IPS-NIHi11 (cell line): ENCODE results near the gene SMIM36.
A peak's percentile ranks its signal among the peaks of the same experiment; 100 is the strongest.
"Not testable (repeated sequence)": the region's sequence is repeated elsewhere in the genome, so short reads cannot be mapped to it uniquely, and the experiment has no call there.

ENCODE experiments used
- DNase-seq: peaks from one replicate; pipeline ENCODE4 v3.0.0; 2012; ENCODE audit warnings: mixed read lengths, low spot score

SMIM36 gene

DNA sequence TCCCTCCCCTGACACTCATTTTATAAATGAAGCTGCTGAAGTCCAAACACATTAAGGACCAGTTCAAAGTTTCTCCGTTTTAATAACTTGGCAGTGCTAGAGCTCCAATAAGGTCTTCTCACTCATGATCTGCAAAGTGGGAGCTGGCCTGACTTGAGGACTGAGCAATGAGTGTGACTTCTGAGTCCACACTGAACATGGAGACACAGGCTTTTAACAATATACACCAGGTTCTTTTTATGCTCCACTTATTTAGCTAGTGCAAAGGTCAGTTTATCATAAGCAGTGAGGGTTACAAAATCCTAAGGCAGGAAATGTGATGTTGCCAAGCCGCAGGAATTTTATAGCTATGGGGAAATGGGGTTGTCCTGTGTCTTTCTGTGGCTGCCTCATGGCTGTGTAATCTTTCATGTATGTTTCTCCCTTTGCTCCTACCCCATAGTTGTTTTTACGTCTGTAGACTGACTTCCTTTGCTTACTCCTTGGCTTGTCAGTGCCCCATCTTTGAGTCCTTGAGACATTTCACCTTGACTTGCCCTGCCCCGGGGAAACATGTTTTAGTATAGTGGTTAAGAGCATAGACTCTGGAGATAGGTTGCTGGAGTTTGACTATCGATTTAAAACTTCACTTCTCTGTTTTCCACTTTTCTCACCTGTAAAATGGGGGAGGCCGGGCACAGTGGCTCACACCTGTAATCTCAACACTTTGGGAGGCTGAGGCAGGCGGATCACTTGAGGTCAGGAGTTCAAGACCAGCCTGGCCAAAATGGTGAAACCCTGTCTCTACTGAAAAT, 77.4 kb downstream of the SMIM36 start:
- DNase-seq = no peak

- DNase-seq = no peak
Observed at GRCh38 chr17:55433029-55433628, 78.1 kb downstream of the SMIM36 start.

GRCh38 chr17:55432358-55433028, 78.8 kb downstream of the SMIM36 start:
- no peak for DNase-seq

DNA sequence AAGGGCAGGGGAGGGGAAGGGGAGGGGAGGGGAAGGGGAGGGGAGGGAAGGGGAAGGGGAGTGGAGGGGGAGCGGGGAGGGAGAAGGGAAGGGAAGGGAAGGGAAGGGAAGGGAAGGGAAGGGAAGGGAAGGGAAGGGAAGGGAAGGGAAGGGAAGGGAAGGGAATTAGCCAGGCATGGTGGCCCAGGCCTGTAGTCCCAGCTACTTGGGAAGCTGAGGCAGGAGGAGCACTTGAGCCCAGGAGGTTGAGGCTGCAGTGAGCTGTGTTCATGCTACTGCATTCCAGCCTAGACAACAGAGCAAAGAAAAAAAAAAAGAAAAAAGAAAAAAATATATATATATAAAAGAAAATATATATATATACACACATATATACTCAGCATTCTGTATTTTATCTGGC, 79.3 kb downstream of the SMIM36 start:
- not testable (repeated sequence) for DNase-seq

DNA sequence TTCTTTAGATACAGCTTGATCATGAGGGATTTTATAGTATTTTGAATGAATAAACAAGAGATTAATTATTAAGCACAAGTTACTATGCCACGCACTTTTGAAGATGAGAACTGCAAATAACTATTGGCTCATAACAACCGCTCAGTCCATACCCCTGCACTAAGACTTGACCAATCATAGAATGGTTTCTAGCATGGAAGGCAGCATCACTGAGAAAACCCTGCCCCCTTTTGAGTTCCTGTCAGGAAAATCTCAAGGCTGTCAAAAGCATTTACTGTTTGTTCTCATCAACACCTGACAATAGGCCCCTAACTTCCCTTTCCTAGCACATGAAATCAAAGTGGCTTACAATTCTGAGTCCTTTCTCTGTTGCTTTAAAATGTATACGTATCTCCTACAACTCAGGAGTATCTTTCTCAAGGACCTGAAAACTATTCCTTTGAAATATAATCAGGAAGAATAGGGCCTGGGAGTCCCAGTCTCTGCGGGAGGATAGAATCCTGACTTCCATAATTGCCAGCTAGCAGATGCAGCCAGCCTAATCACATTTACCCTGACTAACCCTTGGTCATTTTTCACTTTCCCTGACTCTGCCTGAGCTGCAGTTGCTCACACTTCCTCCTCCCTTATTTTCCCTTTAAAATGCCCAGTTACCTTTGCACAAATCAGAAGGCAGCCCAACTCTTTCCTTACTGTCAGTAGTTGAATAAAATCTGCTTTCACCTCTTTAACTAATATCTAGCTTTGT, 80.5 kb downstream of the SMIM36 start:
- no peak for DNase-seq

- no peak for DNase-seq
Observed at GRCh38 chr17:55427587-55427882, 83.7 kb downstream of the SMIM36 start.

- DNase-seq = no peak
Observed at GRCh38 chr17:55426851-55427586, 84.2 kb downstream of the SMIM36 start.

DNA sequence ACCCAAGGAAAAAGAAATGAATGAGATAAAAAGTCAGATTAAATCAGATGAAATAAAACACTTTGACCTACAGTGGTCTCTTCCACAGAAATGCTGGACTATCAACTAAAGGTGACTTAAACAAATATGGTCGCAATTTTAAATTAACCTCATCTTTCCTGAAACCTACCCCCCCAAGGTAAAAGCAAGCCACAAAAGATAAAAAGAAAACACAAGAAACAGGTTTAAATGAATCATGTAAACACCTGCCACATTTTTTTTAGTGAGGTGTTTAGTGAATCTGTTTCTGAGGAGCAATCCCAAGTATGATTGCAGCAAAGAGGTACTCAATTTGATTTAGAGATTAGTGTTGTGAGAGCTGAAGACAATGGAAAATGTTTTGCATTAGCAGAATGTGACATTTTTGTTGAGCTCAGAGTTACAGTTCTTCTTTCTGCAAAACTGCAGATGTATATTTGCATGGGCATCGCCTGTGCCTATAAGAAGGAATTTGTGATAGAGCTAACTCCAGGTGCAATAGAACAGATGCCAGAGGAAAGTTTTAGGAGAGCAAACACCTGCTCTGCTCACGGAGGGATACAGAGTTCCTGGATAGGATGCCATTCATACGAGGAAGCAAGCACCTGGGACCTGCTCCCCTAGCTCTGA, 86.2 kb downstream of the SMIM36 start:
- no peak for DNase-seq

- no peak for DNase-seq
Observed at GRCh38 chr17:55423535-55423934, 87.7 kb downstream of the SMIM36 start.

DNA sequence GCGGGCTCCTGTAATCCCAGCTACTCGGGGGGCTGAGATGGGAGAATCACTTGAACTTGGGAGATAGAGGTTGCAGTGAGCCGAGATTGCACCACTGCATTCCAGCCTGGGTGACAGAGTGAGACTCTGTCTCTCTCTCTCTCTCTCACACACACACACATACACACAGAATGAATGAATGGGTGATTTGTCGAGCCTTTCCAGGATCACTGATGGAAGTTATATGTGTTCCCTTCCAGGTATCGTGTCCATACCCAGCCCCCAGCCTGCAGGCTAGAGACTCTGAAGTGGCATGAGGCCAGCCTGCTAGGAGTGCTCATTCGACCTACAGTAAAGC, 88.5 kb downstream of the SMIM36 start:
- DNase-seq = not testable (repeated sequence)

DNA sequence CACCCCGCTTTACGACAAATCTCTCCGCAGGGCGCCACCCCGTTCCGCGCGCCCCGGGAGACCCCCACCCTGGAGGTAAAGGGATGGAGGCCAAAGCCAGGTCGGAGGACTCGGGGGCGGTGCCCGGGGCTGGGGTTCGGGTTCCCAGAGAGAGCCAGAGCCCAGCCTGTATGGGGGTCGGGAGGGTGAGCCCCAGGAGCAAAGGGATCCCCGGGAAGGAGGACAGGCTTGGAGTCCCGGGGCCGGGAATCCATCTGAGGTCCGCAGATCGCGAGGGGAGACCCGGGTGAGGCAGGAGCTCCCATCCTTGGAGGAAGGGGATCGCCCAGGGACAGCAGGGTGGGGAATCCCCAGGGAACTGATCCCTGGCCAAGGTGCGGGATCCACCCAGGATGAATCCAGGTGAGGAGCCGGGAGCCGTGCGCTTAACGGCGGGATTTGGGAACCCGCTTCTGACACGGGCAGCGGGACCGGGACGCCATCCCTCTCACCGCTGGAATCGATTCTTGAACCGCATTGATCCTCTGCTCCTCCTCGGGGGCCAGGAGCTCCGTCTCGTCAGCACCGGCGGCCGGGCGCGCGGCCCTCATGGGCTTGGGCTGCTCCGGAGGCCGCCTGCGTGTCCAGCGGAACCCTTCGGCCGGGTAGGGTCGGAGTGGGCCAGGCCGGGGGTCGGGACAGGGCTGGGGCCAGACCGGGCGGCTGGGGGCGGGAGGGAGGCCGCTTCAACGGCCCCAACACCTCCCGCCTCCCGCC, 89.9 kb downstream of the SMIM36 start, which contains the start of gene MMD:
Gene MMD, minus strand, starts transcription at position 657 of the 756 bp plus-strand sequence. Its CDS starts 140 bp downstream, at position 517.
- DNase-seq = no peak

GRCh38 chr17:55420776-55421178, 90.5 kb downstream of the SMIM36 start:
- peak; percentile 49 for DNase-seq

GRCh38 chr17:55420067-55420775, 91.0 kb downstream of the SMIM36 start:
- no peak for DNase-seq

DNA sequence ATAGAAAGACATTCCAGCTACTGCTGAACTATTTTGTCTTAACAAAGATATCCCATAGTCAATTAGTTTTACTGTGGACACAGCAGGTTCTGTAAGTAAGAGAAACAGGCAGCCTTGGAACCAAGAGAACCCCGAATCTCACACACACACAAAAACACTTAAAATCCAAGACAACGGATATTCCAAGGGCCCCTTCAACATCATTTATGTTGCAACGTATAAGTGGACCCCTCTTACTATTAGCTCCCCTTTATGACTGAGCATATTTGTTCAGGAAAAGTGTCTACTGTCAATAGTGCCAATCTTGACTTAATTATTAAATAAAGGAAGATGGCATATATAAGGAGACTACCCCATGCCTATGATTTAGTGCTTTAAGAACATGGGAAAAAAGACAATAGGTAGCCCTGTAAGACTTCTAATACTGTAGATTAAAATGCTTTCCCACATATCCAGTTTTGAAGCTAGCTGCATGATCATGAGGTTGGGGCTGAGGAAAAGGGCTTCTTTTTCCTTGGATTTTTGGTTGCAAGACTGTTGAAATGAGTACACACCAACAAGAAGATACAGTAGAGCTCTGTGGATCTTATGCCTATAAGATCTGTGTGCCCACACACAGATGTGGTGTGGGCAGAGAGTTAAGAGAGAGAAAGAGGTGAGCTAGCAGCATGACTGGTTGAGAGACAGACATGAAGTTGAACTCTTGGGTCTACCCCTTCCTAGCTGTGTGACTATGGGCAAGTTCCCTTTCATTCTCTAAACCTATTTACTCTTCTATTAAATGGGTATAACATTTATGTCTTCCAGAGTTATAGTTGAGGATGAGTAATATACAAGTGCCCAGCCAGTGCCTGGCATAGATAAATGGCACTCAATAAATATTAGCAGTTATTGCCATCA, 92.6 kb downstream of the SMIM36 start:
- DNase-seq = no peak

DNA sequence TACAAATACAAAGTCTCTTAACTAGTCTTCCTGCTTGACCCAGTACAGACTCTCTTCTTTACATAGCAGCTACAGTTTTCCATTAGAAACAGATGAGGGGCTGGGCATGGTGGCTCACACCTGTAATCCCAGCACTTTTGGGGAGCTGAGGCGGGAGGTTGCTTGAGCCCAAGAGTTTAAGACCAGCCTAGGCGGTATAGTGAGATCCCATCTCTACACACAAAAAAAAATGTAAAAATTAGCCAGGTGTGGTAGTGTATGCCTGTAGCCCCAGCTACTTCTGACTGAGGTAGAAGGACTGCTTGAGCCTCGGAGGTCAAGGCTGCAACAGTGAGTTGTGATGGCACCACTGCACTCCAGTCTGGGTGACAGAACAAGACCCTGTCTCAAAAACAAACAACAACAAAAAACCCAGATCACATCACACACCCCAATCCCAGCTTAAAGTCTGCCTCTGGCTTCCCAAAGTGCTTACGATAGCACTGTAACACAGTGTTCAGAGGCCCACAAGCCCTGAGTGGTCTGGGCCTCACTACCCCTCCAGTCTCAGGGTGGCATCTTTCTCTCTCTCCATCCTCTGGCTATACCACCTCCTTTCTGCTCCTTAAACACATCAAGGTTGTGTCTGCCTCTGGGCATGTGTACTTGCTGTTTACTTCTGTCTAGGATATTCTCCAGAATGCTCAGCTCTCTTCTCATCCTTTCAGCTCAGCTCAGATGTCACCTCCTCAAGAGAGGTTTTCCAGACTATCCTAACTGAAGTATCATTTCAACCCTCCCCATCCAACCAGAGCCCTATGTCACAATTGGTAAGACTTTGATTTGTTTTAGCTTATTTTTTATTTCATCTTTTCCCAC, 93.6 kb downstream of the SMIM36 start:
- DNase-seq = no peak

- no peak for DNase-seq
Observed at GRCh38 chr17:55416470-55417052, 94.7 kb downstream of the SMIM36 start.

DNA sequence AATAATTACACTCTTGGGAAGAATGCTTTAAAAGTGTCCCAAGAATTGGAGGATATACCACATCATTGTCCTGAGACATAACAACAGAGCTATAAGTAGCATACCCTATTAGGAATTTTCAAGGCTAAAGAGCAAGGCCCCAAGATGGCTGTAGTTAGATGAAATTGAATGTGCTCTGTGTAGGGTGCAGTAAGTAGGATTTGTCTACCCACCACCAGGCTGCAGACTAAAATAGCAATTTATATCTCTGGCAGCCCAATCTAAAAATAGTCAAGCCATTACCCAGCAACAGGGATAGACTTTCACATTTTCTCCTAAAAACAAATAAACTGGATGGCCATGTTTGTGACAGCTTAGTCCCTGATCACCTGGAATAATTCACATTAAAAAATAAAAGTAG, 95.3 kb downstream of the SMIM36 start:
- no peak for DNase-seq

DNA sequence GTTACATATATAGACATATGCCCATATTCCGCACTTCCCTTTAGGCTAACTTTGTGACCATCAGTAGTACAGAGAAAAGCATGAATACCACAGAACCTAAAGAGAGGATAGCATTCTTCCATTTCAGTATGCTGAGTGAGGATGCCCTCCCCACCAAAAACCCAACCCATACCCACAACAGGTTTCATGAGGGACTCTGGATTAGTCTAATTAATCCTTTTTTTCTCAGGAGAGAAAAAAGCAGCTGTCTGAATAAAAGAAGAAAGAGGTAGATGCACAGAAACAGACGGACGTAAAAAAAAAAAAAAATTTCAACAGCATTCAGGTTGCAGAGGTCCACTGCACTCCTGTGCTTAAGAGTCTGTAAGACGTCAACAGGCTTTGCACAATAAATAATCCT, 96.3 kb downstream of the SMIM36 start:
- no peak for DNase-seq
